Smooth muscle cell of the brain vasculature (primary cell): ENCODE results near the gene SLC8A2.
A peak's percentile ranks its signal among the peaks of the same experiment; 100 is the strongest.

Source experiments
- DNase-seq: peaks from one replicate; pipeline ENCODE4 v3.0.0-alpha.2; 2012; ENCODE audit warnings: low read depth, low spot score

Gene SLC8A2

GRCh38 chr19:47430041-47430802, 41.5 kb downstream of the SLC8A2 start:
- DNase-seq, result no peak

- no peak for DNase-seq
Observed at GRCh38 chr19:47429140-47429793, 42.4 kb downstream of the SLC8A2 start.

- DNase-seq, result peak; percentile 72
Observed at GRCh38 chr19:47428177-47428894, 43.4 kb downstream of the SLC8A2 start.

- no peak for DNase-seq
Observed at GRCh38 chr19:47427241-47428176, 44.2 kb downstream of the SLC8A2 start.

GRCh38 chr19:47423203-47423882, 48.4 kb downstream of the SLC8A2 start:
- no peak for DNase-seq

GRCh38 chr19:47422417-47423163, 49.1 kb downstream of the SLC8A2 start:
- no peak for DNase-seq

GRCh38 chr19:47421844-47422395, 49.8 kb downstream of the SLC8A2 start:
- DNase-seq, result no peak

- DNase-seq, result no peak
Observed at GRCh38 chr19:47421244-47421786, 50.4 kb downstream of the SLC8A2 start.

- DNase-seq, result no peak
Observed at GRCh38 chr19:47419789-47420188, 51.9 kb downstream of the SLC8A2 start.

GRCh38 chr19:47419030-47419783, 52.5 kb downstream of the SLC8A2 start, which contains the start of gene MEIS3:
TSS of gene MEIS3 (minus strand) at chr19:47419527. CDS start at chr19:47419081, 446 bp downstream.
- DNase-seq, result no peak

- no peak for DNase-seq
Observed at GRCh38 chr19:47418692-47419029, 53.0 kb downstream of the SLC8A2 start.

- DNase-seq, result no peak
Observed at GRCh38 chr19:47417746-47418691, 53.7 kb downstream of the SLC8A2 start.

- no peak for DNase-seq
Observed at GRCh38 chr19:47417107-47417745, 54.5 kb downstream of the SLC8A2 start.

- no peak for DNase-seq
Observed at GRCh38 chr19:47416643-47416985, 55.1 kb downstream of the SLC8A2 start.

GRCh38 chr19:47415953-47416642, 55.6 kb downstream of the SLC8A2 start:
- DNase-seq, result no peak

- DNase-seq, result no peak
Observed at GRCh38 chr19:47414469-47414868, 57.2 kb downstream of the SLC8A2 start.

- DNase-seq, result no peak
Observed at GRCh38 chr19:47413941-47414340, 57.8 kb downstream of the SLC8A2 start.
